Activated T-cell treated with anti-CD3 and anti-CD28 coated beads for 48 hours (primary cell): ENCODE measurements around the gene TMEM176B.

Source experiments
- DNase-seq: peaks from one replicate; pipeline ENCODE4 v3.0.0-alpha.2; 2020; ENCODE audit warnings: low read depth

The TMEM176B gene

GRCh38 chr7:150799741-150800580 lies at the start of gene TMEM176B:
TSS of gene TMEM176B (minus strand) at chr7:150800364. CDS start at chr7:150796569, 3,795 bp downstream.
- no peak for DNase-seq

- DNase-seq, result no peak
These were observed 49.1 kb upstream of the TMEM176B start for GRCh38 chr7:150849204-150849775.

DNA sequence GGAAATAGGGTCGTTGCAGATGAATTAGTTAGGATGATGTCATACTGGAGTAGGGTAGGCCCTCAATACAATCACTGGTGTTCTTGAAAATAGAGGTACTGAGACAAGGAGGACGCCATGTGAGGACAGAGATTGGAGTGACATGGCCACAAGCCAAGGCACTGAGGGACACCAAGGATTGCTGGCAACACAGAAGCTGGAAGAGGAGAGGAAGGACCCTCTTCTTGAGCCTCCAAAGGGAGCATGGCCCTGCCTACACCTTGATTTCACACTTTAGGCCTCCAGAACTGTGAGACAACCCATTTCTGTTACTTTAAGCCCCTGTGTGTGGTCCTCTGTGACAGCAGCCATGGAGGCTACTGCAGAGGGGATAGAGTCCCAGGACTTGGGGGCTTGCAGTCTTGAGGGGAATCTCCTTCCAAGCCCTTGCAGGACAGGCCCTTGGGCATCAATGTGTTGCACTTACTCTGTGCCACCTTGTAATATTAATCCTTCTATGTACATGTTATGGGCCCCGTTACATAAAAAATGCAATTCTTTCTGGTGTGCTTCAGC lies 48.5 kb upstream of the TMEM176B start:
- DNase-seq, result no peak

GRCh38 chr7:150848111-150848510 lies 47.9 kb upstream of the TMEM176B start:
- DNase-seq, result no peak

GRCh38 chr7:150847536-150847935 lies 47.4 kb upstream of the TMEM176B start:
- no peak for DNase-seq

GRCh38 chr7:150846291-150847115 lies 46.3 kb upstream of the TMEM176B start:
- no peak for DNase-seq

GRCh38 chr7:150845421-150845861 lies 45.3 kb upstream of the TMEM176B start:
- DNase-seq, result no peak

DNA sequence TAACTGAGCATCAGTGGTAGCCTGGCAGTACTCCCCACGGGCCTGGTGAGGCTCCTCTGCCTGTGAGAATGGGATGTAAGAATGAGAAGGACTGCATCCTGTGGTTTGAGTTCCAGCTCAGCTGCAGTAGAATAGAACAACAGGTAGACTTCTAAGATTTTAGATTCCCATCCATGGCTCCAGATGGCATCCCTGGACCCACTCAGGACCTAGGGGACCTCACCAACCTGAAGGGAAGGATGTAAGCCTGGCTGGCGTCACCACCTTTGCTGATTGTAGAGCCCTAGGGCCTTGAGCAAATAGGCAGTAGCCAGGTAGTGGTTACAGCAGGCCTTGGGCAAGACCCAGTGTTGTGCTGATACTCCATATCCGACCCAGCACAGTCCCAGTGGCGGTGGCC lies 42.6 kb upstream of the TMEM176B start:
- DNase-seq, result no peak

DNA sequence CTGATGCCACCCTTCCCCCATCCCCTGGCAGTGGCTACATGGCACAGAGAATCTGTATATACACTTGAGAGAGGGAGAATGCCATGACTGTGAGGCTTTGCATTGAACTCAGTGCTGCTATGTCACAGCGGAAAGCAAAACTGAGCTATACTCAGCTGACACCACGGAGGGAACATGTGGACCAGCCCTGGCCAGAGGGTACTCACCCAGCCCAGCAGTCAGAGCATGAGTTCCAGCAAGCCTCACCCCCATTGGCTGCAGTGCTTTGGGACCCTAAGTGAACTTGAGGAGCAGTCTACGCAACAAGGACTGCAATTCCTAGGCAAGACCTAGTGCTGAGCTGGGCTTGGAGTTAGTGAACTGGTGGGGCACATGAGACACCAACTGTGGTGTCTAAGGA lies 41.9 kb upstream of the TMEM176B start:
- no peak for DNase-seq

GRCh38 chr7:150838965-150839650 lies 38.9 kb upstream of the TMEM176B start:
- DNase-seq, result no peak

DNA sequence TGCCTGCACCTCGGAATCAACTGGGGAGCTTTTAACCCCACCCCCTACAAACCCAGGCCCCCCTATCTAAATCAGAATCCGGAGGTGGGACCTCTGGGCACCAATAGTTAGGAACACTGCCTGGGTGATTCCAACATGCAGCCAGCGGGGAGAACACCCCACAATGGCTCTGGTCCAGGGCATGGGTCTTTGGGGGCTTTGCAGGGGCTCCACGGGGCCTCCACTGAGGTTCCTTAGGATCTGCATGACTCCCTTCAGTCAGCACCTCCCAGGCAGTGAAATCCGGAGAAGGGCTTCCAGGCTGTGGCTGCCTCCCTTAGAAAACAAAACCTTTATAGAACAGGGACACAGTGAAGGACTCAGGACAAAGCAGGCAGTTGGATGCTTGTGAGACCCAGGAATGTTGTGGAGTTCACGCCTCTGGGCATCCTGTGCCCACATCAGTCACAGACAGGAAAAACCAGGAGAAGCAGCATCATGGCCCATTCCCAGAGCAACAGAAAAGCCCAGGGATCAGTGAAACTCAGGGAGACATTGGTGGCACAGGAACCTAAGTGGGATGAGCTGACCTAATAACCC lies 35.6 kb upstream of the TMEM176B start:
- DNase-seq, result no peak

DNA sequence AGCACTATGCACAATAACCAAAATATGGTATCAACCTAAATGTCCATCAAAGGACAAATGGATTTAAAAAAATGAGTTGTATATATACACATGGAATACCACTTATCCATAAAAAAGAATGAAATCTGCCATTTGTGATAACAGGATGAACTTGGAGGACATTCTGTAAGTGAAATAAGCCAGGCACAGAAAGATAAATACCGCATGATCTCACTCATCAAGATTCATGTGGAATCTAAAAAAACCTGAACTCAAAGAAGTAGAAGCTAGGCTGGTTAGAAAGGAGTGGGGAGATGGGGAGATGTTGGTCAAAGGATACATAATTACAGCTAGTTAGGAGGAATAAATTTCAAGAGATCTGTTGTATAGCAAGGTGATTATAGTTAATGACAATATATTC lies 34.9 kb upstream of the TMEM176B start:
- no peak for DNase-seq

DNA sequence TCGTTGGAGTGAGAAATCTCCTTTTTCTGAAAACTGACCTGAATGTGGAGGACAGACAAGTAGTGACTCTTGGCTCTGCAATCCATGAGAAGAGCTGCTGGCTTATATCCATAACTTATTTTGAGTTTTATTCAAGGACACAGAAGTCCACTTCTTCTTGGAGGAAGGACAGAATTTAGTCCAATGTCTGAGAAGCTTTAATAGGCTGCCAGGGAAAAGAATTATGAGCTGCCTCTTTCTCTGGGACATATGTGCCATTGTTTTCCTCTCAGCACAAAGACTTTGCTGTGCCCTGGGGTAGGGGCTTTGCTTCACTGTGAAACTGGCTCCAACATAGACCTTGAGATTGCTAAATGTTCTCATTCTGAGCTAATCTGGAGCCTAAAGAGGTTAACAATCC lies 31.7 kb upstream of the TMEM176B start:
- DNase-seq, result no peak

DNA sequence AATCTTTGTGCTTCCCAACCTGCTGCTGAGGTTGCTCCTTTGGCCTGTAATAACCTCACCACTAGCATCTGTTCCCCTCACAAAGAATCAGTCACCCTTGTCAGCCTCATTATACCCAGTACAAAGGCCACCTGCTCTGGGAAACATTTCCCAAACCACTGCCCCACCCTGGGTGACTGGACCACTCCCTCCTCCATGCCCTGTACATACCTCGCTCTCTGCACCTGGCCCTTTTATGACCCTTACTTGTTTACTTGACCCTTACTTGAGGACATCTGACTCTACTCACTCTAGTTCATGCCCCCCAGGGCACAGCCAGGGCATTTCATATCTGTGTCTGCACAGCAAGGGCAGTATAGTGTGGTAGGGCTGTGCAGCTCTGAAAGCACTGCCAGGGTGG lies 30.8 kb upstream of the TMEM176B start:
- DNase-seq, result no peak

DNA sequence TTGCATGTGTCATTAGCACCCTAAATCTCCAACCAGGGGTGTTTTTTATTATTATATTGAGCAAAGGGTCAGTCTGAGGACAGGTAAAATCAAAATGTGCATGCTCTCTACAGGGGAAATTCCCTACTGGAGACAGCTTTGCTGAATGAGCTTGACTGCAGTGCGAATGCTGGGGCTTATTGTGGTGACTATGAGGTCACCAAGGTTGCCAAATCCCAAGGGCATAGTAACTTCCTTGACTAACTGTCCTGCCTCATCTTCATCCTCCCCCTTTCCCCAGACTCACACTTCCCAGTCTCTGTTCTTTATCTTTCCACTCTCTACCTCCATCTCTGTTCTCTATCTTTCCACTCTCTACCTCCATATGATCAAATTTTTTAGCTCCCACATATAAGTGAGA lies 29.3 kb upstream of the TMEM176B start:
- DNase-seq, result no peak

GRCh38 chr7:150828384-150828783 lies 28.2 kb upstream of the TMEM176B start:
- no peak for DNase-seq

DNA sequence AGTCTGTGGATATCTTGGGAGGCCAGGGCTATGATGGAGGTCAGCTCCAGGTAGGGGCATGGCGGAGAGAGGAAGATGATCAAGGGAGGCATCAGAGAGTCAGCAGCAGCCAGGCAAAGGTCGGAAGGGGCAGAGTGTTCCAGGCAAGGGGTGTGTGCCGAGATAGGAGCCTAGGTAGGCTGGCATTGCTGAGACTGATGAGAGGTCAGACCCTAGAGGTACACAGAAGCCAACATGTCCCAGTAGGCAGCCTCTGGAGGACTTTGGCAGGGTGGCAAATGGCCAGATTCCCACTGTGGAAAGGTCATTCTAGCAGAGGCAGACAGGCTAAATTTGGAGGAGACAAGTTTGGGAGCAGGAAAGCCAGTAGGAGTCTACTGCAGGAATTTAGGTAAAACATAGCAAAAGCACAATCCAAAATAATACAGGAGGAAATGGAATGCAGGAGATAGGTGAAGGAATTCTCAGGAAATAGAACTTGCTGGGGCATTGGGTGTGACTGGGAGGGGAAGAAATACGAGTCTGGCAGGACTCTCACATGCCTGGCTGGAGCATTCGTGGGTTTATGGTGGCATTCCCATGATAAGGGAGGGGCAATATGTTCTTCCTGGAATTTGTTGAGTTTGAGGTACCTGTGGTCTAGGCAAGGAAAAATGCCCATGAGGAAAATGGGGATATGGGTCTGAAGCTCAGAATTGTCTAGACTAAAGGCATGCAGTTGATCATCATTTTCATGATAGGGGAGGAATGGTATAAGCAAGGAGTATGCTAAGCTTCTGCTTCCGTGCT lies 26.1 kb upstream of the TMEM176B start:
- no peak for DNase-seq

DNA sequence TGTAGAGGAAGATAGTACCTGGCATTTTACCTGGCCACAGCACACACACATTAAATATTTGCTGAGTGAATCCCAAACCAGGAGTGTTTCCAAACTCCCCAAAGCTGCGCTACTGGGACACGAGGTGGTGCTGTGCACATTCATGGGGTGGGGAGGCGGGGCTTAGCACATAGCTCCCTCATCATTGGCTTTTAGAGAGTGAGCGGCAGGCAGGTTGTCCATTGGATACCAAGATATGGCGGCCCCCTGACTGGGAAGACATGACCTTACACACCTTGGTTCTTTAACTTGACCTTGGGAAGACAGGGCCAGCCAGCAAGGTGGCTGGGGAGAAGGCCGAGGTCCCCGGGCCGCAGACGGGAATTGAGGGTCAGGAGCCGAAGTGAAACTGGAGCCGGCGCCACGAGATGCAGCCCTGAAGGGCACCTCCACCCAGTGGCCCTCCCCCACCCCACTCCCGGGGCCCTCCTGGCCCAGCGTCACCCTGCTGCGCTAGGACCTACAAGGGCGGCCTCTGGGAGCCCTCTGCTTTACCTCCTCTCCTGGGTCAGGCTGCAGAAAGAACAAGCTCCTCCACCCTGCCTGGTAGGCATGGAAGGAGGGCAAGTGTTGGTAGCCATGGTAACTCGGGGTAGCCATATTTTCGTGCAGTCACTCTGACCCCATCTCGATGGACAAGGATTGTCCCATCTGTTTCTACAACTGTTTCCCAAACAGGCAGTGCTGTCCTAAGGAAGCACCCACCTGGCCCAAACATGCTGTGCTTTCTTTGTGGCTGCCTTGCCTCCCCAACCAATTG lies 24.4 kb upstream of the TMEM176B start:
- no peak for DNase-seq

- no peak for DNase-seq
These were observed 23.4 kb upstream of the TMEM176B start for GRCh38 chr7:150823484-150824126.
